ENCODE data around the gene PDE6G.

DNA sequence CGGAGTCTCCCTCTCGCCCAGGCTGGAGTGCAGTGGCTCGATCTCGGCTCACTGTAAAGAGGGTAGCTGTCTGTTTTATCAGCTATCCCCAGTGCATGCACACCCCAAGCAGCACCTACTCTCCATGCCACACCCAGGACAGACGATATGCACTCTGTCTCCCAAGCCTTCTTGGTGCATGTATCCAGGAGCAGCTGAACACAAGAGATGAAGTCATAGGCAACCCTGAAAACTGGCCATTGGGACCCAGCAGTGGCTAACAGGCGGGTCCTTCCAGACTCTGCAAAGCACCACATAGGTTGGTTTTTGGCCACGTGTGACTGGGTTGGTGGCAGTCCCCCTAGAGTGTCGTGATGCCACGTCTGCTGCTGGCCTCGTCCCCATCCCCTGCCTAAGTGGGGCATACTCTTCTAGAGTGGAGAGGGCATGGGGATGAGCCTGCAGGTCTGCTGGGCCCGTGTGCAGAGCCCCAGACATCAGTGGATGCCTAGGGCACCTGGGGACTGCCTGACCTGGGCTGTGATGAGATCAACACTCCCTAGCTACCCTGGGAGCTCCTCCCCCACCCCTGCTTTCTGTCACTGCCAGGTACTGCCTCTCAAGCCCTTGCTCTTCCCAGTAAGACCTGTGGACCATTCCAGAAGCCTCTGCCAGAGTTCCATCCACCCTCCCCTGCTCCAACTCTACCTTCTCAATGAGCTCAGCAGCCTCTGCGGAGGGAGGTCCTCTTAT is 9.3 kb downstream of the PDE6G start:
- no peak for TF ChIP-seq TBX3 (IDR thresholded peaks at IDR 0.05; ENCODE audit: borderline replicate concordance)
- TF ChIP-seq, protein P1, sequence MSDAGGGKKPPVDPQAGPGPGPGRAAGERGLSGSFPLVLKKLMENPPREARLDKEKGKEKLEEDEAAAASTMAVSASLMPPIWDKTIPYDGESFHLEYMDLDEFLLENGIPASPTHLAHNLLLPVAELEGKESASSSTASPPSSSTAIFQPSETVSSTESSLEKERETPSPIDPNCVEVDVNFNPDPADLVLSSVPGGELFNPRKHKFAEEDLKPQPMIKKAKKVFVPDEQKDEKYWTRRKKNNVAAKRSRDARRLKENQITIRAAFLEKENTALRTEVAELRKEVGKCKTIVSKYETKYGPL (CRISPR knock-in tag; IDR thresholded peaks at IDR 0.05), result no peak
